ENCODE measurements around the gene GPX7.

The GPX7 gene

DNA sequence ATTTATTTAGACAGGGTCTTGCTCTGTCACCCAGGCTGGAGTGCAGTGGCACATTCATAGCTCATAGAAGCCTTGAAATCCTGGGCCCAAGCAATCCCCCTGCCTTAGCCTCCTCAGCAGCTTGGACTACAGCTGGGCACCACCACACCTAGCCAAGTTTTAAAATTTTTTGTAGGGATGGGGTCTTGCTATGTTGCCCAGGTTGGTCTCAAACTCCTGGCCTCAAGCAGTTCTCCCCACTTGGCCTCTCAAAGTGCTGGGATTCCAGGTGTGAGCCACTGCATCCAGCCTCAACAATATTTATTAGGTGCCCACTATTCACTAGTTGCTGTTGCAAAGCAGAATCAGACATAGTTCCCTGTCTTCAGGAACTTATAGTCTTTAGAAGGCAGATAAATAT is 14.1 kb upstream of the GPX7 start:
- DNase-seq (ENCODE audit: low read depth in 2 of 2), result no peak

DNA sequence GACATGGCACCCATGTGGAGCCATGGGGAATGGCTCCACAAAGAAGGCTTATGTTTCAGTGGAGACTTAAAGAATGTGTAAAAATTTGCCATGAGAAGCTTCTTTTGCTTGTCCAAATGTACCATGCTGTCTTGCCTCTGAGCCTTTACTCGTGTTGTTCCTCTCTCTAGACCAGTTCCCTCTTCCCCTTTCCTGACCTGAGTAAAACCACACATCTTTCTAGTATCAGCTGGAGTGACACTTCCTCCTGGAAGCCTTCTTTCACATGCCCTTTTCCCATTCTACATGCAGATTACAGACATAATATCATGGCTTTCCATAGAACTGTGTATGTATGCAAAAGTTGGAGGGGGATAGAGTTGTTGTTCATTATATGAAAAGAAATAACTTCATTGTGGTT is 13.6 kb upstream of the GPX7 start:
- no peak for DNase-seq (ENCODE audit: low read depth in 2 of 2)

DNA sequence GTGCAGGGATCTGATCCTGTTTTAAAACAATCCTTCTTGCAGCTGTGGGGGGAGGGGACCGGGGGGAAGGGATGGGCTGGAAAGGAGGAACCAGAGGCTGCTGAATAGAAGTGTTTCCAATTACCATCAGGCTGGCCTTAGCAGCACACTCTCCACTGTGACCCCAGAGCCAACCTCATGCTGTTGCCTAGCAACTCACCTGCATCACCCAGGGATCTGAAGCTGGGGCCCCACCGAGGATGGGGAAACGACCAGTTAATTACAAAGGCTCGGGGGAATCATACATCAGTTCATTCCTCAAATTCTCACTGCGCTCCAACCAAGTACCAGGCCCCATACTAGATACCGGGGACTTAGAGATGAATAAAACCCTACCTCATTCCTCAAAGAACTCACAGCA is 11.9 kb upstream of the GPX7 start:
- DNase-seq (ENCODE audit: low read depth in 2 of 2), result no peak

GRCh38 chr1:52592637-52593323 is 9.4 kb upstream of the GPX7 start:
- no peak for DNase-seq (ENCODE audit: low read depth in 2 of 2)

DNA sequence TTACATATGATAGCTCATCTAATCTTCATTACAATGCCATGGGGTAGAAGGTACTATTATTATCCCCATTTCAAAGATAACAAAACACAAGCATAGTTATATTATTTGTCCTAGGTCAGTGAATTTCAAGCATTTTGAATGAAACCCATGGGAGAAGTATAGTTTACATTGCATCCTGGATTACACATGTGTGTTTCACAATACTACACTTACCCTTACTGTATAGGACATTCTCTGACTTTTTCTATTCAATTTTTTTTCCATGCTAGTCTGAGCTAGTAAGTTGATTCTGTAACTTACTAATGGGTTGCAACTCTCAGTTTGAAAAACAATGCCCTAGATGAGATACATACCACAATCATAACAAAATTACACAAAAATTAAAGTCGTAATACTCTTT is 8.7 kb upstream of the GPX7 start:
- no peak for DNase-seq (ENCODE audit: low read depth in 2 of 2)

DNA sequence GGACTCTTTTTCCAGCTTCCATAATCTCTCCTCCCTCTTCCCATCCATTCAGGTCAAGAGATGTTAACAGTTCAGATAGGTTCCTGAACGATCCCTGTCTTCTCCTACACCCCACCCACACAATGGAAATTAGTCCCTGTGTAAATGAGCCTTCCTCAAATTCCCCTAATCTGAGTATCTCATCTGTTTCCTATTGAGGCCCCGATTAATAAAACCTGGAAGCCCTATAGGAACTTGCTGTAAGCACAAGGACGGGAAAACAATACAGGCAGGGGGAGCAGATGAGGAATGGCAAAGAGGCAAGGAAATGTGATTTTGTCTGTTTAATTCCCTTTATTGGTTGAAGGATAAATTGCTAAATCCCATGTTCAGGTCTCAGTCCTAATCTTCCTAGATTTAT is 7.1 kb upstream of the GPX7 start:
- DNase-seq (ENCODE audit: low read depth in 2 of 2), result no peak

DNA sequence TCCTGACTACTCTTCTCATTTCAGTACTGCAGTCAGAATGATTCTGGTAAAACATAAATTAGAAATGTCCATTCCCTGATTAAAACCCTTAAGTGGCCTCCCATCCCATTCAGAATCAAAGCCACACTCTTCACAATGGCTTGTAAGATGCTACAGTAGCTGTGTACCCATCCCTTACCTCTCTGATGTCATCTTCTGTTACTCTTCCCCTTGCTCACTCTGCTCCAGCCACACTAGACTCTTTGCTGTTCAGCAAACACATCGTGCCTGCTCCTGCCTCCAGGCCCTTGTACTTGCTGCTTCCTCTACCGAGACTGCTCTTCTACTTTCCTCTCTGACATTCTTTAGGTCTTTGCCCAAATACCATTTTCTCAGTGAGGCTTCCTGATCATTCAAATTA is 4.3 kb upstream of the GPX7 start:
- no peak for DNase-seq (ENCODE audit: low read depth in 2 of 2)

DNA sequence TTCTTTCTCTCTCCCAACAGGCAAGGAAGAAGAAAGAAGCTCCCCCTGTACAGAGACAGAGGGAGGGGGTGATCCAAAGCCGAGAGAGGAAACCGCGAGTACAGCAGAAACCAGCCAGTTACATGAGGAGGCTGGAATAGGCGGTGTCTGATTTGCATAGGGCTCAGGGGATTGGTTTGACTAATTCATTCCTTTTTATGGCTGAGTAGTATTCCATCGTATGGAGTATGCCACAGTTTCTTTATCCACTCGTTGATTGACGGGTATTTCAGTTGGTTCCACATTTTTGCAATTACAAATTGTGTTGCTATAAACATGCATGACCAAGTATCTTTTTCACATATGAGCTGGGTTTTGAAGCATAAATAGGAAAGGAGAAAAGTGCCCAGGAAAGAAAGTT is 3.4 kb upstream of the GPX7 start:
- no peak for DNase-seq (ENCODE audit: low read depth in 2 of 2)

DNA sequence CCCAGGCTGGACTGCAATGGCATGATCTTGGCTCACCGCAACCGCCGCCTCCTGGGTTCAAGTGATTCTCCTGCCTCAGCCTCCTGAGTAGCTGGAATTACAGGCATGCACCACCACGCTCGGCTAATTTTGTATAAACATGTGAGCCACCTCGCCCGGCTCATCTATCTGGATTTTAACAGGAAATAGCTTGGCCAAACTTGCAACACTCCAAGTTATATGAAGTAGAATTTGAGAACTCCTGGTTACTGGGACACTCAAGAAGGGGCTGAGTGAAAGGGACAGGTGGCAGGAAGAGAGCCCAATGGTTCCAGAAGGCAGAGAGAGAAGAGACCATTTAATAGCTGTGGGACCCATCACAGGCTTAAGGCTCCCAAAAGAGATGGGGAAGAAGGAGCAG is 2.9 kb upstream of the GPX7 start:
- no peak for DNase-seq (ENCODE audit: low read depth in 2 of 2)

- DNase-seq (ENCODE audit: low read depth in 2 of 2), result no peak
Measured at GRCh38 chr1:52600533-52601179, 1.5 kb upstream of the GPX7 start.

- no peak for DNase-seq (ENCODE audit: low read depth in 2 of 2)
Measured at GRCh38 chr1:52601519-52601918, 652 bp upstream of the GPX7 start.

DNA sequence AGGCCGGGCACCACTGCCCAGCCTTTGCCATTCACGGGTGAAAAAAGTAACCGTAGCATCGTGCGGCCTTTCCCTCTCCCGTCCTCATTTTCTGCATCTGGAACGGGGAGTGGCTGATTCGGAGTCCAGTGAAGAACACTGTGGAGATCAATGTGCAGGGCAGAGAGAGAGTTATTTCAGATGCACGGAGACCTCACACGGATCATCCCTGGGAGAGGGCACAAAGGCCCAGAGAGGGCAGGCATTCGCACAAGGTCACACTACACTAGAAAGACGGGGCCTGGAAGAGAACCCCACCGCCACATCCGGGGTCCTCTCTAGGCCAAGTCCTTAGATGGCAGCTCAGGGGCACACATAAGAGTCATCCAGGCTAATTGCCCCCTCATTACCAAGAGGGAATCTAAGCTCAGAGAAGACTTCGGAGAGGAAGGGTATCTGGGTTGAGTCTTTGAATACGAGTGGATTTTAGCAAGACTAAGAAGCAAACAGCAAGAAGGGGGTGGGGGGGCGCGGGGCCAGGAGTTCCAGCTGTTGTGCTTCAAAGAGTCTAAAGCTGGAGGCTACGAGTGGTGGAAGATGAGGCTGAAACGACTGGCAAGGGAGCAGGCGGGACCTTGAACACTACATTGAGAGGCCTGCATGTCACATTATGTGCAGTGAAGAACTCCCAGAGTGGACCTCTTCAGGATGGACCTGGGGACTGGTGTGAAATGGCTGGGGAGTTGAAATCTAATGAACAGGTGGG is 857 bp downstream of the GPX7 start:
- DNase-seq (ENCODE audit: low read depth in 2 of 2), result peak in 1 of 2 experiments; percentile 9

GRCh38 chr1:52603630-52604029 is 1.5 kb downstream of the GPX7 start:
- DNase-seq (ENCODE audit: low read depth in 2 of 2), result no peak

GRCh38 chr1:52604063-52604770 is 2.0 kb downstream of the GPX7 start:
- DNase-seq (ENCODE audit: low read depth in 2 of 2), result no peak

- DNase-seq (ENCODE audit: low read depth in 2 of 2), result no peak
Measured at GRCh38 chr1:52613636-52614373, 11.6 kb downstream of the GPX7 start.

- no peak for DNase-seq (ENCODE audit: low read depth in 2 of 2)
Measured at GRCh38 chr1:52614671-52615070, 12.5 kb downstream of the GPX7 start.

GRCh38 chr1:52615489-52616042 is 13.4 kb downstream of the GPX7 start:
- no peak for DNase-seq (ENCODE audit: low read depth in 2 of 2)

DNA sequence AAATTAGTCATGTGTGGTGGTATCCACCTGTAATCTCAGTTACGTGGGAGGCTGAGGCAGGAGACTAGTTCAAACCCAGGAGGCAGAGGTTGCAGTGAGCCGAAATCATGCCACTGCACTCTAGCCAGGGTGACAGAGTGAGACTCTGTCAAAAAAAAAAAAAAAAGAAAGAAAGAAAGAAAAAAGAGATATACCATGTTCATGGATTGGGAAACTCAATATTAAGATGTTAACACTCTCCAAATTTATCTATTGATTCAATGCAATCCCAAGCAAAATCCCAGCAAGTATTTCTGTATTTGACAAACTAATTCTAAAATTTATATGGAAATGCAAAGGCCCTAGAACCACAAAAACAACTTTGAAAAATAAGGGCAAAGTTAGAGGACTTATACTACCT is 19.8 kb downstream of the GPX7 start:
- no peak for DNase-seq (ENCODE audit: low read depth in 2 of 2)

- no peak for DNase-seq (ENCODE audit: low read depth in 2 of 2)
Measured at GRCh38 chr1:52623812-52624211, 21.6 kb downstream of the GPX7 start.

DNA sequence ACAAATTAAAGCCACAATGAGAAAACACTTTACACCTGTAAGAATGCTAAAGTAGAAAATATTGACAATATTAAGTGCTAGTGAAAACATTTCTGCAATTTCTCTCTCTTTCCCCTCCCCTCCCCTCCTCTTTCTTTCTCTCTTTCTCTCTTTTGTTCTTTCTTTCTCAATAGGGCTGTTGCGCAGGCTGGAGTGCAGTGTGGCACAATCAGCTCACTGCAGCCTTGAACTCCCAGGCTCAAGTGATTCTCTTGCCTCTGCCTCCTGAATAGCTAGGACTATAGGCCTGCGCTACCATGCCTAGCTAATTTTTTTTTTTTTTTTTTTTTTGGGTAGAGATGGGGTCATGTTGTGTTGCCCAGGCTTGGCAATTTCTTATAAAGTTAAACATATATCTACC is 24.9 kb downstream of the GPX7 start:
- no peak for DNase-seq (ENCODE audit: low read depth in 2 of 2)

- DNase-seq (ENCODE audit: low read depth in 2 of 2), result no peak
Measured at GRCh38 chr1:52628614-52629324, 26.6 kb downstream of the GPX7 start.

All from fibroblast of skin of left quadriceps (primary cell).